NCI-H446 (cell line): ENCODE measurements around the gene STYK1.

Experiments
- DNase-seq, 2 experiments: peaks; one replicate each; lab custom pipeline; 2025; lab: John Stamatoyannopoulos, UW

Gene STYK1

GRCh38 chr12:10673659-10674384 lies at the start of gene STYK1:
Gene STYK1 (minus strand): TSS chr12:10674052. CDS start chr12:10634618, 39,434 bp downstream.
- DNase-seq: no peak

GRCh38 chr12:10722905-10723746 lies 49.3 kb upstream of the STYK1 start, which contains the start of gene YBX3:
Gene YBX3 (minus strand): TSS chr12:10723323. CDS start chr12:10723111, 212 bp downstream.
- DNase-seq: peak in 1 of 2 experiments; percentile 63

- no peak for DNase-seq
These were observed 48.7 kb upstream of the STYK1 start for GRCh38 chr12:10722502-10722904.

- peak; percentile 20 to 57 for DNase-seq
These were observed 48.0 kb upstream of the STYK1 start for GRCh38 chr12:10721651-10722501.

GRCh38 chr12:10720974-10721650 lies 47.3 kb upstream of the STYK1 start:
- no peak for DNase-seq

- no peak for DNase-seq
These were observed 45.6 kb upstream of the STYK1 start for GRCh38 chr12:10719482-10719881.

- no peak for DNase-seq
These were observed 44.5 kb upstream of the STYK1 start for GRCh38 chr12:10718279-10718821.

GRCh38 chr12:10717410-10717809 lies 43.6 kb upstream of the STYK1 start:
- no peak for DNase-seq

GRCh38 chr12:10716704-10717315 lies 43.0 kb upstream of the STYK1 start:
- DNase-seq: peak in 1 of 2 experiments; percentile 52

- DNase-seq: no peak
These were observed 42.4 kb upstream of the STYK1 start for GRCh38 chr12:10716277-10716676.

GRCh38 chr12:10715491-10715890 lies 41.6 kb upstream of the STYK1 start:
- no peak for DNase-seq

- DNase-seq: no peak
These were observed 36.0 kb upstream of the STYK1 start for GRCh38 chr12:10709808-10710207.

GRCh38 chr12:10708862-10709261 lies 35.0 kb upstream of the STYK1 start:
- no peak for DNase-seq

GRCh38 chr12:10705655-10706054 lies 31.8 kb upstream of the STYK1 start:
- no peak for DNase-seq

GRCh38 chr12:10701843-10702242 lies 28.0 kb upstream of the STYK1 start:
- no peak for DNase-seq

- no peak for DNase-seq
These were observed 27.4 kb upstream of the STYK1 start for GRCh38 chr12:10701131-10701681.

GRCh38 chr12:10700581-10700980 lies 26.7 kb upstream of the STYK1 start:
- DNase-seq: no peak

GRCh38 chr12:10697862-10698261 lies 24.0 kb upstream of the STYK1 start:
- DNase-seq: no peak

GRCh38 chr12:10697156-10697555 lies 23.3 kb upstream of the STYK1 start:
- DNase-seq: no peak

- no peak for DNase-seq
These were observed 17.1 kb upstream of the STYK1 start for GRCh38 chr12:10690906-10691305.
